Measurements from ENCODE around the gene RNF112.
"Not testable (repeated sequence)": the region's sequence is repeated elsewhere in the genome, so short reads cannot be mapped to it uniquely, and the experiment has no call there.

Gene RNF112

GRCh38 chr17:19440421-19440820 is 29.4 kb downstream of the RNF112 start:
- H3K4me3 ChIP-seq (ENCODE audit: low read depth, low read length) = no peak overlapping the region
- no peak for TF ChIP-seq CTCF (IDR thresholded peaks at IDR 0.05; ENCODE audit: low read depth, low read length, missing control alignments)
- no peak for DNase-seq (ENCODE audit: low read depth)

GRCh38 chr17:19441288-19441687 is 30.3 kb downstream of the RNF112 start:
- H3K4me3 ChIP-seq (ENCODE audit: low read depth, low read length); DNase-seq (ENCODE audit: low read depth): not testable (repeated sequence)

- no peak for DNase-seq (ENCODE audit: low read depth)
- no peak overlapping the region for H3K4me3 ChIP-seq (ENCODE audit: low read depth, low read length)
- no peak for TF ChIP-seq CTCF (IDR thresholded peaks at IDR 0.05; ENCODE audit: low read depth, low read length, missing control alignments)
Observed at GRCh38 chr17:19442731-19443130, 31.7 kb downstream of the RNF112 start.

- H3K4me3 ChIP-seq (ENCODE audit: low read depth, low read length) = no peak overlapping the region
- no peak for TF ChIP-seq CTCF (IDR thresholded peaks at IDR 0.05; ENCODE audit: low read depth, low read length, missing control alignments)
Observed at GRCh38 chr17:19443148-19443547, 32.1 kb downstream of the RNF112 start.

GRCh38 chr17:19445105-19445504 is 34.1 kb downstream of the RNF112 start:
- no peak overlapping the region for H3K4me3 ChIP-seq (ENCODE audit: low read depth, low read length)
- no peak for TF ChIP-seq CTCF (IDR thresholded peaks at IDR 0.05; ENCODE audit: low read depth, low read length, missing control alignments)
- DNase-seq (ENCODE audit: low read depth) = no peak

More at GRCh38 chr17:19443148-19443547, 32.1 kb downstream of the RNF112 start:
- DNase-seq (ENCODE audit: low read depth) = no peak

- H3K4me3 ChIP-seq (ENCODE audit: low read depth, low read length); DNase-seq (ENCODE audit: low read depth): not testable (repeated sequence)
Observed at GRCh38 chr17:19446577-19446976, 35.5 kb downstream of the RNF112 start.

GRCh38 chr17:19447085-19447583 is 36.1 kb downstream of the RNF112 start:
- no peak overlapping the region for H3K4me3 ChIP-seq (ENCODE audit: low read depth, low read length)

More at GRCh38 chr17:19447085-19447583, 36.1 kb downstream of the RNF112 start:
- TF ChIP-seq CTCF (IDR thresholded peaks at IDR 0.05; ENCODE audit: low read depth, low read length, missing control alignments) = peak; percentile 92
- no peak for DNase-seq (ENCODE audit: low read depth)
